ENCODE data around the gene SV2C.

DNA sequence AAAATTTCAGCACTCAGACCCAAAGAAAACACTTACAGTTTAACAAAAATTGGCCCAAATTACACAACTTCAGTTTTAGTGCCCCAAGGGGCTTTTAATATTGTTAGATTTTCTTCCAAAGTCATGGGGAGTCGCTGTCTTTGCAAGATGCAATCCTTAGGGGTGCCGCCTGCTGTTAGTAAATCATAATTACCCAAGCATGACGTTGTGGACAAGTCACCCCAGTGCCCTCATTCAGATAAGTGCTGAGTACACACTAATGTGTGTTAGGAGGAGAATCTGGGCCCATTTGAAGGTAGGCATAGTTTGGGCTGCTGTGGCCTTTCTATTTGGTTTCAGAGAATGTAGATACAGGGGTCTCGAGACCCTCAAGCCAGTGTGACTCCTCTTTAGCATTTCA is 138.1 kb downstream of the SV2C start:
- TF ChIP-seq BHLHE40 (IDR thresholded peaks at IDR 0.05; ENCODE audit: borderline replicate concordance) (no peak), ELF4 (IDR thresholded peaks at IDR 0.05) (no peak), SUZ12 (IDR thresholded peaks at IDR 0.05) (no peak)

Data from HEK293T (cell line).